ENCODE measurements around the gene RAB11B. TPM values are rescaled to one million over a fixed set of nuclear protein-coding genes. Genes with fewer than 3 reads are reported as not detected.
"Not testable (repeated sequence)": the region's sequence is repeated elsewhere in the genome, so short reads cannot be mapped to it uniquely, and the experiment has no call there.

RAB11B gene
- total RNA-seq, 1 donor from 2014 or later = 170 TPM

DNA sequence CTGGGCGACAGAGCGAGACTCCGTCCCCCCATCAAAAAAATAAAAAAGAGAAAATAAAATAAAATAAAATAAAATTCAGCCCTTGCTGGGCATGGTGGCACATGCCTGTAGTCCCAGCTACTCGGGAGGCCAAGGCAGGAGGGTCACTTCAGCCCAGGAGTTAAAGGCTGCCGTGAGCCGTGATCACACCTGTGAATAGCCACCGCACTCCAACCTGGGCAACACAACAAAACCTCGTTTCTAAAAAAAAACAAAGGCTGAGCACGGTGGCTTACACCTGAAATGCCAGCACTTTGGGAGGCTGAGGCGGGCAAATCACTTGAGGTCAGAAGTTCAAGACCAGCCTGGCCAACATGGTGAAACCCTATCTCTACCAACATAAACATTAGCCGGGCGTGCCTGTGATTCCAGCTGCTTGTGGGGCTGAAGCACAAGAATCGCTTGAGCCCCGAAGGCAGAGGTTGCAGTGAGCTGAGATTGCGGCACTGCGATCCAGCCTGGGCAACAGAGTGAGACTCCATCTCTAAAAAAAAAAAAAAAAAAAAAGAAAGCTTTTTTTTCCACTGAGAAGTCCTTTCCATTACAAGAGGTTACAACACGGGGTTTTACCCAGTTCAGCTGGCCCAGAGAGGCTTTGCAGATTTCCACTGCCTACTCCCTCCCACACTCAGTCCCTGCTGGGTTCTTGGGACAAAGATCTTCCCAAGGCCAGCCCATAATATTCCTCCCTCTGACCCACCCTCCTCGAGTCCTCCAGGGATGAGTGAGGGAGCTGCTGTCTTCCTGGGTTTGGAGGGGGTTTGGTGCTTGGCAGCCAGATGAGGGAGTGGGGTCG, 19.8 kb upstream of the RAB11B start:
- no peak for DNase-seq (ENCODE audit: low spot score)

GRCh38 chr19:8371011-8371804, 19.0 kb upstream of the RAB11B start:
- no peak for DNase-seq (ENCODE audit: low spot score)

DNA sequence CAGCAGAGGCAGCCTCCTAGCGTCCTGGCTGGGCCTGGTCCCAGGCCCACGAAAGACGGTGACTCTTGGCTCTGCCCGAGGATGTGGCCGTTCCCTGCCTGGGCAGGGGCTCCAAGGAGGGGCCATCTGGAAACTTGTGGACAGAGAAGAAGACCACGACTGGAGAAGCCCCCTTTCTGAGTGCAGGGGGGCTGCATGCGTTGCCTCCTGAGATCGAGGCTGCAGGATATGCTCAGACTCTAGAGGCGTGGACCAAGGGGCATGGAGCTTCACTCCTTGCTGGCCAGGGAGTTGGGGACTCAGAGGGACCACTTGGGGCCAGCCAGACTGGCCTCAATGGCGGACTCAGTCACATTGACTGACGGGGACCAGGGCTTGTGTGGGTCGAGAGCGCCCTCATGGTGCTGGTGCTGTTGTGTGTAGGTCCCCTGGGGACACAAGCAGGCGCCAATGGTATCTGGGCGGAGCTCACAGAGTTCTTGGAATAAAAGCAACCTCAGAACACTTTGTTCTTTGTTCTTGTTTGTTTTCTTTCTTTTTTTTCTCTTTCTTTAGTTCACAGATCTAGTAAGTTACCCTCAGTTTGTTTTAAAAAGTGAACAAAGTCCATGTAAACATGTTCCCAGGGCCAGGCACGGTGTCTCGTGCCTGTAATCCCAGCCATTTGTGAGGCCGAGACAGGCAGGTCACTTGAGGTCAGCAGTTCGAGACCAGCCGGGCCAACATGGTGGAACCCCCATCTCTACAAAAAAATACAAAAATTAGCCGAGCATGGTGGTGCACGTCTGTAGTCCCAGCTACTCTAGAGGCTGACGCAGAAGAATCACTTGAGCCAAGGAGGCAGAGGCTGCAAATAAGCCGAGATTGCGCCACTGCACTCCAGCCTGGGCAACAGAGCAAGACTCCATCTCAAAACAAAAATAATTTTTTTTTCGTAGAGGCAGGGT, 16.0 kb upstream of the RAB11B start:
- DNase-seq (ENCODE audit: low spot score) = peak; percentile 57

DNA sequence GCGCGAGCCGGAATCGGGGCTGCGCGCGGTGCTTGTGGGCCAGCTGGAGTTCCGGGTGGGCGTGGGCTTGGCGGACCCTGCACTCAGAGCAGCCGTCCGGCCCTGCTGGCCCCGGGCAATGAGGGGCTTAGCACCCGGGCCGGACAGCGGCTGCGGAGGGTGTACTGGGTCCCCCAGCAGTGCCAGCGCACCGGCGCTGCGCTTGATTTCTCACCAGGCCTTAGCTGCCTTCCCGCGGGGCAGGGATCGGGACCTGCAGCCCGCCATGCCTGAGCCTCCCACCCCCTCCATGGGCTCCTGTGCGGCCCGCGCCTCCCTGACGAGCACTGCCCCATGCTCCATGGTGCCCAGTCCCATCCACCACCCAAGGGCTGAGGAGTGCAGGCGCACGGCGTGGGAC, 14.4 kb upstream of the RAB11B start:
- not testable (repeated sequence) for DNase-seq (ENCODE audit: low spot score)

- DNase-seq (ENCODE audit: low spot score) = not testable (repeated sequence)
Measured at GRCh38 chr19:8376373-8376974, 13.7 kb upstream of the RAB11B start.

GRCh38 chr19:8377598-8377997, 12.6 kb upstream of the RAB11B start:
- no peak for DNase-seq (ENCODE audit: low spot score)

DNA sequence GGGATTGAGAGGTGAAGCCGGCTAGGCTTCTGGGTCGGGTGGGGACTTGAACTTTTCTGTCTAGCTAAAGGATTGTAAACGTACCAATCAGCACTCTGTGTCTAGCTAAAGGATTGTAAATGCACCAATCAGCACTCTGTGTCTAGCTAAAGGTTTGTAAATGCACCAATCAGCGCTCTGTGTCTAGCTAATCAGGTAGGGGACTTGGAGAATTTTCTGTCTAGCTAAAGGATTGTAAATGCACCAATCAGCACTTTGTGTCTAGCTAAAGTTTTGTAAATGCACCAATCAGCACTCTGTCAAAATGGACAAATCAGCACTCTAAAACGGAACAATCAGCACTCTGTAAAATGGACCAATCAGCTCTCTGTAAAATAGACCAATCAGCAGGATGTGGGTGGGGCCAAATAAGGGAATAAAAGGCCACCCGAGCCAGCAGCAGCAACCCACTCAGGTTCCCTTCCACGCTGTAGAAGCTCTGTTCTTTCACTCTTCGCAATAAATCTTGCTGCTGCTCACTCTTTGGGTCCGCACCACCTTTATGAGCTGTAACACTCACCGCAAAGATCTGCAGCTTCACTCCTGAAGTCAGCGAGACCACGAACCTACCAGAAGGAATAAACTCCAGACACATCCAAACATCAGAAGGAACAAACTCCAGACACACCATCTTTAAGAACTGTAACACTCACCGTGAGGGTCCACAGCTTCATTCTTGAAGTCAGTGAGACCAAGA, 10.8 kb upstream of the RAB11B start:
- DNase-seq (ENCODE audit: low spot score) = not testable (repeated sequence)

DNA sequence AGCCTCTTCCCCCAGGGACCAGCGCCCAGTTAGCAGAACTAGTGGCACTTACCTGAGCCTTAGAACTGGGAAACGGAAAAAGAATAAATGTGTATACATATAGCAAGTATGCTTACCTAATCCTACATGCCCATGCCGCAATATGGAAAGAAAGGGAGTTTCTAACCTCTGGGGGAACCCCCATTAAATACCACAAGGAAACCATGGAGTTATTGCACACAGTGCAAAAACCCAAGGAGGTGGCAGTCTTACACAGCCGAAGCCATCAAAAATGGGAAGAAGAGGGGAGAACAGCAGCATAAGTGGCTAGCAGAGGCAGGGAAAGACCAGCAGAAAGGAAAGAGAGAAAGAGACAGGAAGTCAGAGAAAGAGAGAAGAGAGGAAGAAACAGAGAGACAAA, 5.6 kb upstream of the RAB11B start:
- DNase-seq (ENCODE audit: low spot score) = not testable (repeated sequence)

DNA sequence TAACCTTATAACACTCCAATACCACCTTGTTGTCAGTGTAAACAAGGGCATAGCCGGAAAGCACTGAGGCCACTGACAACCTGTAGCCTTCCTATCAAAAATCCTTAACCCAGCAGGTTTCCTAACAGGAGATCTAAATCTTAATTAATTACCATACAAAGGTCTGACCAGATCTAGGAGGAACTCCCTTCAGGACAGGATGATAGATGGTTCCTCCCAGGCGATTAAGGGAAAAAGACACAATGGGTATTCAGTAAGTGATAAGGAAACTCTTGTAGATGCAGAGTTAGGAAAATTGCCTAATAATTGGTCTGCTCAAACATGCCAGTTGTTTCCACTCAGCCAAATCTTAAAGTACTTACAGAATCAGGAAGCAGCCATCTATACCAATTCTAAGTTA, 5.1 kb upstream of the RAB11B start:
- not testable (repeated sequence) for DNase-seq (ENCODE audit: low spot score)

GRCh38 chr19:8385566-8385965, 4.6 kb upstream of the RAB11B start:
- DNase-seq (ENCODE audit: low spot score) = not testable (repeated sequence)

DNA sequence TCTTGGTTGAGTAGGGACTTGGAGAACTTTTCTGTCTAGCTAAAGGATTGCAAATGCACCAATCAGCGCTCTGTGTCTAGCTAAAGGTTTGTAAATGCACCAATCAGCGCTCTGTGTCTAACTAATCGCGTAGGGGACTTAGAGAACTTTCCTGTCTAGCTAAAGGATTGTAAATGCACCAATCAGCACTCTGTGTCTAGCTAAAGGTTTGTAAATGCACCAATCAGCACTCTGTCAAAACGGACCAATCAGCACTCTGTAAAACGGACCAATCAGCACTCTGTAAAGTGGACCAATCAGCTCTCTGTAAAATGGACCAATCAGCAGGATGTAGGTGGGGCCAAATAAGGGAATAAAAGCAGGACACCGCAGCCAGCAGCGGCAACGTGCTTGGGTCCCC, 3.7 kb upstream of the RAB11B start:
- not testable (repeated sequence) for DNase-seq (ENCODE audit: low spot score)

DNA sequence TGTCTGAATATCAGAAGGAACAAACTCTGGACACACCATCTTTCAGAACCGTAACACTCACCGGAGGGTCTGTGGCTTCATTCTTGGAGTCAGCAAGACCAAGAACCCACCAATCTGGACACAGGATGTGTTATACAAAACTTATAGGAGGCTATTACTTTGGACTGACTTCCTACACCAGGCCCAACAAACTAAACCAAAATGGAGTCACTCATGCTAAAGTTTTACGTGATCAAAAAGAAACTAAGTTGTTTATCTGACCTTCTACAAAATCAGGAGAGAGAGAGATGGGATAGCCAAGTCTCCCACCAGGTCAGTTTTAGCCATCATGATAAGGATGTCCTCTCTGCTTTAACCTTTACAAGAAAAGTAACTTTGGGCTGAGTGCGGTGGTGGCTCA, 3.2 kb upstream of the RAB11B start:
- no peak for DNase-seq (ENCODE audit: low spot score)

- no peak for DNase-seq (ENCODE audit: low spot score)
Measured at GRCh38 chr19:8387688-8388611, 2.2 kb upstream of the RAB11B start.

GRCh38 chr19:8388612-8388958, 1.6 kb upstream of the RAB11B start:
- DNase-seq (ENCODE audit: low spot score) = no peak

GRCh38 chr19:8390617-8390981, 439 bp downstream of the RAB11B start:
- DNase-seq (ENCODE audit: low spot score) = peak; percentile 95

DNA sequence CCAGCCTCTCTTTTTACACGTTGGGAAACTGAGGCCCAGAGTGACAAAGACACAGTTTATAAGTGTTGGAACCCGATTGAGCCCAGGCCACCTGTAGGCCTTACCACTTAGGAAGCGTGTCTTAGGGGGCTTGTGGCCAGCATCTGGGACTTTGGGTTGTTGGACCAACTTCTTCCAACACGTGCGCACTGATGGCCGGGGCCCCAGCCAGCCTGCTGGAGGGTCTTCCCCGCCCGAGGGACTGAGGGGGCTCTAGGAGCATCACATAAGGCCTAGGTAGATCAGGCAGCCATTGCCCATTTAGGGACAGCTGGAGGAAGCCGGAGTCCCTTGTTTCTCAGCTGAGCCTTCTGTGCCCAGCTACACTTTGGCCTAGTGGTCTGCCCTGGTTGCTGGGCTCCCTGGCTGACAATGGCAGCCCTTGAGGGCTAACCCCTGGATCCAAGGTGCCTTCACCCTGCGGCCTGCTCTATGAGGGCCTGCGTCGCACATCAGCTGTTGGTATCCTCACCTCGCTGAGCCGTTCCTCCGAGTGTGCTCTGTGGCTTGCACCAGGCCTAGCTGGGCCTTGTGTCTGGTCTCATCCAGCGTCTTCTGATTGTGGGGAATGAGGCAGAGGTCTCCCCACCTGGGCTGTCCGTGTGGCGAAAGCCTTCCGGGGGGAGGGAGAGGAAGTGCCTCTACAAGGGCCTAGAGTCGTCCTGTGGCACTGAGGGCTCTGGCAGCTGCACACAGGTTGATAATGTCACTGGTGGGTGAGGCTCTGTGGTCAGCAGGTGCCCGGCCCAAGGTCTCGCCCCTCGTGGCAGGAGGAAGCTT, 1.2 kb downstream of the RAB11B start:
- DNase-seq (ENCODE audit: low spot score) = no peak

- no peak for DNase-seq (ENCODE audit: low spot score)
Measured at GRCh38 chr19:8392017-8392591, 1.9 kb downstream of the RAB11B start.

DNA sequence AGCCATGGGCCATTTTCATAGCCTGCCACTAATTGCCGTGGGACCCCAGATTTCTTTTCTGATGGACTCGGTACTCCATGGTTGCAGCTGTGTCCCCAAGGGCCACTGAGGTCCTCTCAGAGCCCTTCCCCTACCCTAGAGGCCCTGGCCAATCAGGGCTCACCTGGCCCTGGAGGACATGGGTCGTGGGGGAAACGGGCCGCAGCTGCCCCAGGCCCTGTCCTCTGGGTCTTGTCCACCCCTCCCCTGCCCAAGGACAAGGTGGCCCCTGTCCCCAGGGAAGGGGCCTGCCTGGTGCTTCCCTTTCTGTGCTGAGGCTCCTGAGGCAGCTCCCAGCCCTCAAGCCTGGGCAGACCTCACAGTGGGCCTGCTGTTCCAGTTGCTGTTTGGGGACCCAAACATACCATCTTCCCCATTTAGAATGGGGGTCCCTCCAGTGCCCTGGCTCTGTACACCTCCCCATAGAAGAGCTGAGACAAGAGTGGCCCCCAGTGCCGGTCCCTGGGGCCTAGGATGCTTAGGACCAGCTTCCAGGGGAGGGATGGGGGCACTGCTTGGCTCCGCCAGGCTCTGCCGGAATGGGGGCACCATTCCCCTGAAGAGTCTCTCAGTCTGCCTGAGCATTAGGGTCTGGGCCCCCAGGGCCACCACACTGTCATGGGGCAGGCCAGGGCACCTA, 3.2 kb downstream of the RAB11B start:
- DNase-seq (ENCODE audit: low spot score) = no peak
